ENCODE data around the gene SUPT6H. TPM values are rescaled to one million over a fixed set of nuclear protein-coding genes. Genes with fewer than 3 reads are reported as not detected.
A peak's percentile ranks its signal among the peaks of the same experiment; 100 is the strongest.

SUPT6H gene
- total and polyA plus RNA-seq, 2 of the 8 experiments (the other 6 are each of a cell fraction or from before 2014, with no cell fraction given) = 32.0 to 59.9 TPM

DNA sequence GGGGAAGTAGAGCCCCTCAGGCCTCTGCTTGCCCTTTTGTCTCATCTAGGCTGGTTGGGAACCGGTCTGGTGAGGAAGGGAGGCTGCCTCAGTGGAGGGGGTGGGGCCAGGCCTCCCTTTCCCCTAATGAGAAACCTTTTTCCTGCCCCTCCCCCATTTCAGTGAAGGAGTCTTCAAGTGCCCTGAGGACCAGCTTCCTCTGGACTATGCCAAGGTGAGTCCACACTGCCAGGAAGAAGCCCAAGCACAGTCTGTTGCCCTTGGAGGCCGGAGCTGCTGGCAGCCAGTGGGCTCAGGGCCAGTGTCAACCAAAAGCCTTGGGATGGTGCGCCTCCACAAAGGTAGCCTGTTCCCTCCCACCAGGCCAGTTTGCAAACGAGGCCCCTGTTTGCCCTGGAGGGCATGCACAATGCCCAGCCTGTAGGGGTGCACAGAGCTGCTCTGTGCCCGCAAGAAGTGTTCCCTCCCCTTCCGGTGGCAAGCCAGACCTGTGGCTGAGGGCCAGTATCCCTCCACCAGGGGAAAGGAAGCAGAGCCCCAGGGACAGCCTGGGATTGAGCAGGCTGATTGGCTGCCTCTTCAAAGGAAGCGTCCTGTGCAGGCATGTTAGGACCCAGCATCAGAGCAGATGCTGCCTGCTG is 85.2 kb downstream of the SUPT6H start:
- H2BK20ac ChIP-seq (ENCODE audit: low read length) = 0 out of 2 replicates have a peak overlapping the region, but pooled peaks have one; percentile 0
- H3K4me2 ChIP-seq (ENCODE audit: insufficient read depth in 1 of 2, low read depth in 2 of 2, low read length in 2 of 2) = peak overlapping the region; percentile 92 to 93
- peak overlapping the region; percentile 0 for H4K91ac ChIP-seq (replicated peaks; ENCODE audit: insufficient read length, low read length)
- FAIRE-seq = no peak
- peaks cover 0 to 30% (median 25%) of the 10 kb centered on the region in 4 experiments; a peak in 6 of 7 replicates for H3K4me1 ChIP-seq (replicated peaks in 1 of 4; ENCODE audit: control insufficient read depth in 3 of 4, insufficient read depth in 4 of 4, low read length in 3 of 4)
- peak overlapping the region; percentile 41 for H3K18ac ChIP-seq (ENCODE audit: extremely low read depth, low read length)
- no peak overlapping the region for H2AK5ac ChIP-seq (ENCODE audit: low read depth, low read length)
- no peak for DNase-seq (ENCODE audit: low read depth in 1 of 2, low spot score in 2 of 2)
- H3K79me1 ChIP-seq (ENCODE audit: low read depth, low read length) = peaks cover 14% of the 10 kb centered on the region
- peak overlapping the region; percentile 32; the same call in 1 of the 2 replicates for H2BK12ac ChIP-seq (ENCODE audit: low read depth, low read length)
- H4K20me1 ChIP-seq (replicated peaks in 1 of 2; ENCODE audit: control insufficient read depth in 1 of 2, insufficient read depth in 2 of 2, low read length in 2 of 2) = peaks cover 30 to 34% of the 10 kb centered on the region in 2 experiments
- H3K56ac ChIP-seq (replicated peaks; ENCODE audit: insufficient read length, low read depth, low read length) = no peak overlapping the region
- H2BK5ac ChIP-seq (ENCODE audit: low read depth, low read length) = peak overlapping the region; percentile 99
- peak overlapping the region; percentile 58 for H4K8ac ChIP-seq (ENCODE audit: extremely low read depth, insufficient read depth, low read length)
- H3K14ac ChIP-seq (ENCODE audit: insufficient read length) = no peak overlapping the region
- no peaks in the 10 kb centered on the region for H3K27me3 ChIP-seq (replicated peaks in 1 of 4; ENCODE audit: control insufficient read depth in 3 of 4, extremely low read depth in 1 of 4, insufficient read depth in 3 of 4, low read length in 3 of 4)
- H3K27ac ChIP-seq (ENCODE audit: low read depth, low read length) = peak overlapping the region; percentile 98
- H3K23ac ChIP-seq (ENCODE audit: insufficient read length) = no peak overlapping the region
- no peak overlapping the region for H3K4ac ChIP-seq (replicated peaks; ENCODE audit: insufficient read length, low read depth, low read length)
- no peak overlapping the region for H2BK120ac ChIP-seq (replicated peaks; ENCODE audit: low read depth, low read length)
- CTCF ChIA-PET (ENCODE audit: partially characterized antibody) = interaction anchor here (0.8 to 11.7 kb wide), 10 partner anchors 16 to 163 kb away, joined by 3 to 316 read pairs (median 3); partner anchors contain the start of genes FLOT2, NEK8, RPL23A and TLCD1
- H3K79me2 ChIP-seq (ENCODE audit: control insufficient read depth in 1 of 2, insufficient read depth in 2 of 2, low read length in 2 of 2) = peaks cover 19 to 44% of the 10 kb centered on the region in 2 experiments
- peak overlapping the region in 2 of 4 experiments; percentile 48 to 98; a peak in 4 of 7 replicates for H3K9ac ChIP-seq (replicated peaks in 1 of 4; ENCODE audit: extremely low read depth in 1 of 4, low read depth in 3 of 4, low read length in 3 of 4)
- H4K5ac ChIP-seq (ENCODE audit: insufficient read length, low read depth, low read length) = peak overlapping the region; percentile 22
- peak overlapping the region; percentile 31; the same call in 1 of the 2 replicates for H2BK15ac ChIP-seq (ENCODE audit: low read length)
- 86% methylated on average over 7 of the region's 7 CpGs; no CpG with 5 or more reads in 1 of the 2 experiments for WGBS, 2 experiments (ENCODE audit: extremely low coverage in 1 of 2, insufficient coverage in 1 of 2, insufficient read length in 1 of 2, insufficient replicate concordance in 2 of 2, low coverage in 1 of 2, low lambda C conversion rate in 2 of 2, missing lambda C conversion rate in 1 of 2)
- H3K23me2 ChIP-seq (ENCODE audit: low read depth, low read length) = peaks cover 23% of the 10 kb centered on the region
- H3K36me3 ChIP-seq (ENCODE audit: control insufficient read depth in 2 of 4, insufficient read depth in 4 of 4, low read length in 3 of 4) = peaks cover 30 to 53% (median 33%) of the 10 kb centered on the region in 4 experiments
- H2AFZ ChIP-seq (ENCODE audit: low read length) = no peak overlapping the region
- no peaks in the 10 kb centered on the region for H3K9me3 ChIP-seq (ENCODE audit: insufficient read depth in 2 of 2, low read depth in 1 of 2, low read length in 1 of 2)
- POLR2A ChIA-PET (ENCODE audit: partially characterized antibody) = interaction anchor here (0.8 to 15.3 kb wide), 17 partner anchors 7 to 166 kb away, joined by 3 to 813 read pairs (median 5); partner anchors contain the start of genes FAM222B, FLOT2, NEK8 and PROCA1
- peak overlapping the region in 3 of 4 experiments; percentile 97 to 99 (median 98); a peak in 4 of 8 replicates for H3K4me3 ChIP-seq (ENCODE audit: extremely low read depth in 1 of 4, insufficient read depth in 2 of 4, low read depth in 3 of 4, low read length in 4 of 4)
- TF ChIP-seq FOSL1 (IDR thresholded peaks at IDR 0.05; ENCODE audit: insufficient read depth, low read depth, low read length) = no peak
- TF ChIP-seq RBBP5 (IDR thresholded peaks at IDR 0.05; ENCODE audit: borderline replicate concordance, low read depth, low read length) = peak; percentile 59; the same call in 1 of the 2 replicates
- TF ChIP-seq, protein P1, sequence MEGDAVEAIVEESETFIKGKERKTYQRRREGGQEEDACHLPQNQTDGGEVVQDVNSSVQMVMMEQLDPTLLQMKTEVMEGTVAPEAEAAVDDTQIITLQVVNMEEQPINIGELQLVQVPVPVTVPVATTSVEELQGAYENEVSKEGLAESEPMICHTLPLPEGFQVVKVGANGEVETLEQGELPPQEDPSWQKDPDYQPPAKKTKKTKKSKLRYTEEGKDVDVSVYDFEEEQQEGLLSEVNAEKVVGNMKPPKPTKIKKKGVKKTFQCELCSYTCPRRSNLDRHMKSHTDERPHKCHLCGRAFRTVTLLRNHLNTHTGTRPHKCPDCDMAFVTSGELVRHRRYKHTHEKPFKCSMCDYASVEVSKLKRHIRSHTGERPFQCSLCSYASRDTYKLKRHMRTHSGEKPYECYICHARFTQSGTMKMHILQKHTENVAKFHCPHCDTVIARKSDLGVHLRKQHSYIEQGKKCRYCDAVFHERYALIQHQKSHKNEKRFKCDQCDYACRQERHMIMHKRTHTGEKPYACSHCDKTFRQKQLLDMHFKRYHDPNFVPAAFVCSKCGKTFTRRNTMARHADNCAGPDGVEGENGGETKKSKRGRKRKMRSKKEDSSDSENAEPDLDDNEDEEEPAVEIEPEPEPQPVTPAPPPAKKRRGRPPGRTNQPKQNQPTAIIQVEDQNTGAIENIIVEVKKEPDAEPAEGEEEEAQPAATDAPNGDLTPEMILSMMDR (IDR thresholded peaks at IDR 0.05; ENCODE audit: control extremely low read depth in 1 of 3, insufficient read depth in 1 of 3, low read depth in 1 of 3, low read length in 3 of 3) = 0 out of 4 replicates have a peak, but pooled peaks of 1 of the 3 experiments have one; percentile 1
- TF ChIP-seq SP1 (IDR thresholded peaks at IDR 0.05; ENCODE audit: low read depth, low read length) = peak; percentile 76; the same call in 1 of the 2 replicates
- no peak for TF ChIP-seq PHF8 (conservative IDR thresholded peaks at IDR 0.05; ENCODE audit: low read depth, low read length)
- TF ChIP-seq ASH2L (IDR thresholded peaks at IDR 0.05; ENCODE audit: low read length) = peak; percentile 59
- TF ChIP-seq, protein P2, sequence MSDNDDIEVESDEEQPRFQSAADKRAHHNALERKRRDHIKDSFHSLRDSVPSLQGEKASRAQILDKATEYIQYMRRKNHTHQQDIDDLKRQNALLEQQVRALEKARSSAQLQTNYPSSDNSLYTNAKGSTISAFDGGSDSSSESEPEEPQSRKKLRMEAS (IDR thresholded peaks at IDR 0.05) = no peak
- TF ChIP-seq GTF2F1 (IDR thresholded peaks at IDR 0.05; ENCODE audit: borderline replicate concordance, low read depth, low read length) = no peak

Data from H1 (cell line).